GM18867 (cell line): ENCODE results near the gene RALGPS1.
"Not testable (repeated sequence)": the region's sequence is repeated elsewhere in the genome, so short reads cannot be mapped to it uniquely, and the experiment has no call there.

Source experiments
- ATAC-seq: cut with Tn5 transposase; IDR thresholded peaks from one replicate; pipeline ENCODE4 v1.9.1; 2021; ENCODE audit warnings: mild to moderate bottlenecking, moderate library complexity; ENCODE audit not compliant: unreplicated experiment

Gene RALGPS1

DNA sequence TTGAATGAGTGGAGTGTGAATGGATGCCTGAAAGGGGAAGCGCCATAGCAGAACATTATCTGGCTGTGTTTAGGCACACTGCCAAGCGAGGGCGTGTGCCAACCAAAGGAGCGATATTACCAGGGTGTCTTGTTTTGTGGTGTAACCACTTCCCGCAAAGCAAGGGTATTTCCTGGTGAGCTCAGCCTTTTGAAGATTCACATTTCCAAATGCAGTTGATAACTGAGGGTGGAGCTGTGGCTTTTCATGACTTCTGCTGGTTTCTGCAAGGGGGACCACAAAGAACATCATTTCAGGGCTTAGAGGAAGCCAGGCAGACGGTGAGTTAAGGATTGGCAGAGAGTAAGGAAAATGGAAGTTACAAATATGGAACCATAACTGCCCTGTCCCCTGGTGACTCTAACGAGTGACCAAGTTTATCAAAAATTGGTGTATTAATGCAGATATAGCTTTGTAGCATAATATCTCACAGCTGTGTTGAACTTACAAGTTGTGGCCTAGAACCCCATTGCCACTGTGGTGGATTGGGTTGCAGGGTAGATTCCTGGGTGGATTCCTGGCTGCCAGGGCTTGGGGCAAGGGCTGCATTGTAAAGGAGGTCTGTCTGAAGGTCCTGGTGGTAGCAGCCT is 71.4 kb downstream of the RALGPS1 start:
- ATAC-seq = peak; percentile 76

DNA sequence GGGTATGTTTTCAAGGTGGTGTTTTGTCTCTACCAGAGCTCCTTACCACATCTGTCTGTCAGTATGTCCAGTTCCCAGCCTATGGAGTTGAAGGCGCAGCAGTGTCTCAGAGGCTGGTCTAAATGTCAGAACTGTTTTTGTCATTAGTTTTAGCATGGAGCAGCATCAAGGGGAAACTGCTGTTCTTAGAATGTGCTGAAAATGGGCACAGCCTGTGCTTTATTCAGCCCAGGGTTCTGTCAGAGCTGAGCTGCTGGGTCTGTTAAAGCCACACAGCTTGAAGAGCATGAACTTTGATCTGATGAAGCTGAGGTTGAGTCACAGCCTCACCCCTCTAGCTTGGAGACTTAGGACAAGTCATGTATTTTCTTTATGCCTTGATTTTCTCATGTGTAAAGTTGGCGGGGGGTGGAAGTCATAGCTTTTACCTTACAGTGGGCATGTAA is 71.9 kb downstream of the RALGPS1 start:
- ATAC-seq = no peak

DNA sequence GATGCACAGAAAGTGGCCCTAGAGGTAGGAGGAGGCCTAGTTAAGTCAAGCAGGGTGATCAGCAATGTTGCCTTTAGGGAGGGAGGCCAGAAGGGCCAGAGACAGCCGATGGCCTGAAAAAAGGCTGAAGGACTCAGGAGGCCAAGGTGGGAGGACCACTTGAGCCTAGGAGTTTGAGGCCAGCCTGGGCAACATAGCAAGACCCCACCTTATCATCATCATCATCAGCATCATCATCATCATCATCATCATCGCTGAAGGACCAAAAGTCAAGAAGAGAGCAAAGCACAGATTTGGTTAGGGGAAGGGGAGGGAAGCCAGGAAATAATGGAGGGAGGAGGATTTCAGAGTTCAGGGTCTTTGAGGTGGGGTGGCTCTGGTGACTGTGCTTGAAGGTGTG is 74.3 kb downstream of the RALGPS1 start:
- no peak for ATAC-seq

DNA sequence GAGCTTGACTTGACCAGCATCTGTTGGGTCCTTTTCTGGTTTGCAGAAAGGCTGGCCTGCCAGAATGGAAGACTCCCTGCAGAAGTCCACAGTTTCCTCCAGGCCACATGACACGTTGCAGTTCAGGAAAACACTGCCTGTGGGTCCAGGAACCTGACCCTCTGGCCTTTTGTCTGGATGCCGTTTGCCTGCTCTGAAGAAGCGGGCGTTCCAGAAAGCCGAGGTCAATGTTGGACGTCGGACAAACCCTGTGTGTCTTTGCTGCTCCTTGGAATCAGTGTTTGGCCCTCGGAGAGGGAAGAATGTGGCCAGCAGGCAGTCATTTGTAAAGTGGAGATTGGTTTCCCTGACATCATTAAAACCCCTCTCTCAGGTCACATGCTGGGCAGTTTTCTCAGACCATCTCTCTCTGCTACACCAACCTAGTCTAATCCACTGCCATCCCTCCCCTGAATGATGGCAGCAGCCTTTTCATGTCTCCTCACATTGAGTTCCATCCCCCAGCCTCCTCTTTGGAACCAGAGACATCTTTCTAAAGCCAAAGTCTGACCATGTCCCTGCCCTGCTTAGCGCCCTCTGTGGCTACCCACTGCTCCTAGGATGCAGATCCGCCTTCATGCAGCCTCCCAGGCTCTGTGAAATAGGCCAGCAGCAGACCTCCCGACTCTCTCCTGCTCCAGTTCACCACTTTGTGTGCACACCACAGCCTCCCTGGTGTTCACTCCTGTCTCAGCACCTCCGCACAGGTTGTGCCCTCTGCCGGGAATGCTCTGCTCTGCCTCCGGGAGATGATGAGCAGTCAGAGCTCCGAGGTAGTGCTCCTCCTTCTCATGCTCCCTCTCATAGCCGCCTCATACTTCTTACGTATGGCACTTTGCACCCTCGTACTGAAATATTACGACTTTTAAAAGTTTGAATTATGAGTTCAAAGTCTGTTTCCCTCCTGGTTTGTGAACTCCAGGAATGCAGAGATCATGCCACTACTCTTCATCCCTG is 75.6 kb downstream of the RALGPS1 start:
- ATAC-seq = no peak

DNA sequence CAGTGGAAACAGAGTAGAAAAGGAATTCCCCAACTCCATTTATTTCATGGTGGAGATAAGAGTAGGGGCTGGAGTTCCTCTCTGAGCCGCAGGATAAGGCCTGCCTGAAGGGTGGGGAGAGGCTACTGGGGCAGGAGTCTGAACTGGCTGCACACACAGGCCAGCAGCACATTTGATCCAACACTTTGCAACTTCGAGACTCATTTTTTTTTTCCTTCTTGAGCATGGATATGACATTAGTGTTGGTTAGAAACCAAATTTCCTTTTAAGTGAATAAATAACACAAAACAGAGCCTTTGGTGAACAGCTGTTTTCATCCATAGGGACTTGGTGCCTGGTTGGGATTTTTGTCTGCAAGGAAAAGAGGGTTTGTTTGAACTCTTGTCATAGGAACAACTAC is 76.6 kb downstream of the RALGPS1 start:
- ATAC-seq = no peak

DNA sequence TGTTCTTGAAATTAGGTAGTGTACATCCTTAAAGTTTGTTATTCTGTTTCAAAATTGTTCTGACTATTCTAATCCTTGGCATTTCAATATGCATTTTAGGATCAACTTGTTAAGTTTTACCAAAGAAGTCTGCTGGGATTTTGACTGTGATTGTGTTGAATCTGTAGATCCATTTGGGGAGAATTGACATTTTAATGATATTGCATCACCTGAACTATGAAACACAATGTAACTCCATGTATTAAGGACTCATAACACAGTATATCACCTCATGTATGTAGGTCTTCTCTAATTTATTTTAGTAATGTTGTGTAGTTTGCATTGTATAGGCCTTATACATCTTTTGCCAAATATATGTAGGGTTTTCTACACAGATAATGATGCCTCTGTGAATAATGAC is 77.8 kb downstream of the RALGPS1 start:
- no peak for ATAC-seq

DNA sequence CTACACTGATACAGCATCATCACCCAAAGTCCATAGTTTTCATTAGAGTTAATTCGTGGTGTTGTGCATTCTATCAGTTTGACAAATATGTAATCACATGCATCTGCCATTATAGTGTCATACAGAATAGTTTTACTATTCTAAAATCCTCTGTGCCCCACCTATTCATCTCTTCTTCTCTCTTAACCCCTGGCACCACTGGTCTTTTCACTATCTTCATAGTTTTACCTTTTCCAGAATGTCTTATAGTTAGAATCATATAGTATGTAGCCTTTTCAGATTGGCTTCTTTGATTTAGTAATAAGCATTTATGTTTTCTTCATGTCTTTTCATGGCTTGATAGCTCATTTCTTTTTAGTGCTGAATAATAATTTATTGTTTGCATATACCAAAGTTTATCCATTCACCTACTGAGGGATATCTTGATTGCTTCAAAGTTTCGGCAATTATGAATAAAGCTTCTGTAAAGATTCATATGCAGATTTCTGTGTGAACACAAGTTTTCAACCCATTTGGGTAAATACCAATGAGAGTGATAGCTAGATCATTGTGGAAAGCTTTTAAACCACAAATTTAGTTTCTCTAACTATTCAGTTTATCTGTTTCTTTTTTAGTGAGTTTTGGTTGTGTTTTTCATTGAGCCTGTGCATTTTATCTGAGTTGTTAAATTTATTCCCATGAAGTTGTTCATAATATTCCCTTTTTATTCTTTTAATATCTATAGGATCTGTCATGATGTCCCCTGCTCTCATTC is 84.9 kb downstream of the RALGPS1 start:
- no peak for ATAC-seq

DNA sequence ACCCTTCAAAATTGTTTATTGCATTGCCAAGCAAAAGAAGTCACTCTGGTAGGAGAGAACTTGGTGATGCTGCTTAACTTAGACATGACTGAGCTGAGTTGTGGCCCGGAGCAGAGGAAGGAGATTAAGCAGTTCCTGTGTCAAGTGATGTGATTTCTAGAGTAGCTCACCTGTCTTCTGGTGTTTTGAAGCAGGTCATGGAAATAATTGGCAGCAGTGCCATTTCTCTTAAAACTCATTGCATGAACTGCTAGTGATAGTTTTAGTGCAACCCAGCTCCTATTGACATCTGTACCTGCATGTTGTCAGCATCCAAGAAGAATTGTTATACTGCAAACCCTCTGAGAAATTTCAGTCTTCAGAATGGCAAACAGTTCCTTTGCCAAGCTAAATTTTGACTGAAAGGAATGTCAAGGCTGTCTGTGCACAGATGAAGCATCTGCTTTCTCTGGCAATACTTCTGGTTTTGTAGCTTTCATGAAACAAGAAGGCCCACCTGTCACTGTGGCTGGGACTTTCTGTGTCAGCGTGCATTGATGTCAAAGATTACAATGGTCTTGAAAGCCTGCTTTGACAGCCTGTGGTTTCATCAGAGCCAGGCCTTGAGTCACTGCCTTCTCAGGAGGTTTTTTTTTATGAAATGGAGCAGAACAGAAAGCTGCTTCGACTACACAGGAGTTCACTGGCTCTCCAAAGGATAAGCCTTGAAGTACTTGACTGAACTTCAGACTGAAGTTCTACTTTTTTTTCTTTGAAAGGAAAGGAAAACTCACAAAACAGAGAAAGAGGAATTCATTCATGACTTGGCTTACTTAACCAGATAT is 90.6 kb downstream of the RALGPS1 start:
- peak; percentile 91 for ATAC-seq

DNA sequence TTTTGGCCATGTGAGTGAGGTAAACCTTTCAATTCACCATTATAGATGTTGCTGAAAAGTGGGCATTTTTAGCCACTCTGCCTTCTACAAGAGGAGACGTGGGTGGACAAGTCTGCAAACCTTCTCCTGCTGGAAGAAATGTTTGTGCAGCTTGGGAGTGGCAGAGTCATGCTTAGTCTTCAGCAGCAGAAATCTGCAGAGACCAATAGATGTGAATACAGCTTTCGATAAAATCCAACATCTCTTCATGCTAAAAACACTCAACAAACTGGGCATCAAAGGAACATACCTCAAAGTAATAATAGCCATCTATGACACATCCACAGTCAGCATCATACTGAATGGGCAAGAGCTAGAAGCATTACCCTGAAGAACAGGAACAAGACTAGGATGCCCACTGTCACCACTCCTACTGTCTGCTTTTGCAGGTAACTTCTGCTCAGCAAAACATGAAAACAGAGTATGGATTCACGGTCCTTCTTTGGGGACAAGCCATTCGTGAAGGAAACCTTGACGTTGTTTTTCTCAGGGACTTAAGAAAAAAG is 91.3 kb downstream of the RALGPS1 start:
- ATAC-seq = no peak

DNA sequence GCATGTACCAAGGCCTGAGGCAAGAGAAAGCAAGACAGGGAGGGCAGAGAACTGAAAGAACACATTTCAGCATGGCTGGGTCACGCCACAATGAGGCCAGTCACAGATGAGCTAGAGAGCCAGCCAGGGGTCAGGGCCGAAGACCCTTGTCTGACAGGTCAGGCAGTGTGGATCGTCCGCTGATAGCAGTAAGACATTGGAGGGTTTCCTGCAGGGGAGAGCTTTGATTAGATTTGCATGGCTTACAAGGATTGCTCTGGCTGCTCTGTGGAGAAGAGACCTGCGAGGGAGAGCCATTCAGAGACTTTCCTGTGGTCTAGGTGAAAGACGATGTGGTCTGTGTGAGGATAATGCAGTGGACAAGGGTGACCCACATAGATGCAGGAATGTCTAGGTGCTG is 93.1 kb downstream of the RALGPS1 start:
- ATAC-seq = no peak

DNA sequence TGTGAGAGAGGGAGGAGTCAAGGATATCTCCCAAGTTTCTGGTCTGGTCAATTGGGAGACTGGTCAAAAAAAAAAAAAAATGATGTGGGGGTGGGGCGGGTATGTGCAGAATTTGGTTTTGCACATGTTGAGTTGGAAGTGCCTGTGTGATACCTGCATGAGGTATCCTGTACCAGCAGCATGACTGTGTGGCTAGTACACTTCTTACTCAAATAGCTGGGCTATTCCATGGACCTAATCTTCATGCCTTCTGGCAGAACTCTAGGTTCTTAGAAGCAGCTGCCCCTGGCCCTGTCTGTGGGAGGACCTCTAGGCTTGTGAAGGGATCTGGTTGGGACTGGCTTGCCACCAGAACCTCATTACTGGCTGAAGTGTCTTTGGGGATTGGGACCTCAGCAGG is 93.5 kb downstream of the RALGPS1 start:
- no peak for ATAC-seq

DNA sequence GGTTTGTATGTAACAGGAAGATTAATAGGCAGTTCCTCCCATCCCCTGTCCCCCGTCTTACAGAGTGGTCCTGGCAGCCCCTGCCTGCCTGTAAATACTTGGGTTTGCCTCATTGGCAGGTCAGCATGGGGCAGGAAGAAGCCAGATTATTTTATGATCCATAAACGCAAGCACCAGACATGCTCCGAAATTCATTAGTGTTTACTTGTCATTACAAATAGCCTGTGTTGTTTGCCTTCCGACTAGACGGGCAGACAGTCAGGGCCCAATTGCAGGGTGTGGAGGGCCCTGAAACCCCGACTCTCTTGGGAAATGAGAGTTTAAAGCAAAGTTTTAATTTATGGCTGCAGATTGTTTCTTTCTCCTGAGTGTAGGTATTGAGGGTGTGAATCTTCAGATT is 97.2 kb downstream of the RALGPS1 start:
- ATAC-seq = no peak

DNA sequence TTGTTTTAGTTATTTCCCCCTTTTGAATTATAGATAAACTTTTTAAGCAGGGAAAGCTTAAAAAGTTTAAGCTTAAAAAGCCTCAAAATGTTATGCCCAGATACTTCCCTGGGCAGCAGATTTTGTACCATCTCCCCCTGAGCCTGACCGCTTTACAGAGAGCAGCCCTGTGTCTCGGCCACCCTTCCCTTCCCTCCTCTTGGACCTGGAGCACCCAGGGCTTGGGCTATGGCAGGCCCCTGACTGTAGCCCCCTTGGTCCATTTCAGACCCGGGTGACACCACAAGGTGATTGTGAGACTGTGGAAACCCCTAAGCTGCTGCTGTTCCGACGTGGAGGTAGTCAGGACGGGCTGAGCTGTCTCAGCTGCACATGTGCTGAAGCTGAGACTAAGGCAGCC is 97.7 kb downstream of the RALGPS1 start:
- no peak for ATAC-seq

DNA sequence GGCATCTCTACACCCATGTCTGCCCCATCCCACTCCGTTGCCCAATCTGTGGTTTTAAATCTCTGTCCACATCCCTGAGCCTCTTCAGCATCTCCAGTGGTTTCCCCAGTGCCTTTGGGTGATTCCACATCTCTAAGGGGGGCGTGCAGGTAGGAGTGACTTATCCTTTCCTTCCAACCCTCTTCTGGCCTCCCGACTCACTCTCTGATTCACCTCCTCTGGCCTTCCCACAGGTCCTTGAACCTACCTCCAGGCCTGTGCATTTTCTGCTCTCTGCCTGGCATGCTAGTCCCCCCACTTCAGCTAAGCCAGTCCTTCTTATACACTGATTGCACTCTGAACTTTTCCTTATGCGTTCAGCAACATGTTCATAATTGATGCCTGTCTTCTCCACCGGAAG is 99.0 kb downstream of the RALGPS1 start:
- no peak for ATAC-seq

DNA sequence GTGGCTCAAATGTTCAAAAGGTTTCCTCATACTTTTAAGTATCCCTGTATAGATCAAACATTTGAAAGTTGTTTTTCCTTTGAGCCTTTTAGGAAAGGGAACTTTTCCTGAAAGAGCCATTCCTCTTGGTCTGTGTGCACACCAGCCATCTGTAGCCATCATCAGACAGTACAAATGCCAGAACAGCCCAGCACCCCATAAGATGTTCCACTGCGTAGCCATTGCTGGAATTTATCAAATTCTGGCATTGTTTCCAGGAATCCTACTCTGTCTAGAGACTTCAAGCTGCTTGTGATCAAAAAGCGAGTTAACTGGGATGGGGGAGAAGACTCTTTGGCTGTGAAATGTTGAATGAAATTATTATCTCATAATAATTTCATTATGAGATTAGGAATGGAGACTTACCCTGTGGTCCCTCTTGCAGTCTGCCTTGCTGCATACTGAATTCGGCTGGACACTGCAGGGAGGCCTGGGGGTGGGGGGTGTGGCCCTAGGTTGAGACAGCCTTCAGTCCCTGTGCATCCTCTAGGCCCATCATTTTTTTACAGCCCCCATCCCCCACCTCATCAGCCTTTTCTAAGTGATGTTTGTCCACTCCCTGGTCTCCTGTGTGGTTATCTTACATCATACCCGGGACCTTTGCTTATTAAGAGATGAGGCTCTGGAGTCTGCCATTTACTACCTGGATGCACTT is 99.8 kb downstream of the RALGPS1 start:
- no peak for ATAC-seq

DNA sequence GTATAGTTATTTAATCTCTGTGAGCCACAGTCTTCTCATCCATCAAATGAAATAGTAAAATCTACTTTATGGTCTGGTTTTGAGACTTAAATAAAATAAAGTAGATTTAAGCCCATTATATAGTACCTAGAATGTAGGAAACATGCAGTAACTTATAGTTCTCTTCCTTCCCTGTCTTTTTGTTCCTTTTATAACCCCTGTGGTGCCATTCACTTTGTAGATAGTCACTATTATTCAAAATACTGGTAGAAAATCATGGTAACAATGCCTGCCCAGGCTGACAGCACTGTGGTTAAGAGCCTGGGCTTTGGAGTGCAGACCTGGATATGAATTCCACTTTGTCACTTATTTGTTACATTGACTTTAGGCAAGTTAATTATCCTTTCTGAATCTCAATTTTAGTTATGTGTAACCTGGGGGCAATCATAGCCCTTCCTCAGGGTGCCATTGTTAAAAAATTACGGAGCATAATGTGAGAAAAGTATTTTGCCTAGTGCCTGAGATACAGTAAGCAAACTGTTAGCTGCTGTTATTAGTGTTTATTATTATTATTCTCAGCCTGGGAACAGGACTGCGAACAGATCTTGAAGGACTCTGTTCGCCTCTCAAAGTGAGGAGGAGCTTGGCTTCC is 100.4 kb downstream of the RALGPS1 start:
- no peak for ATAC-seq

DNA sequence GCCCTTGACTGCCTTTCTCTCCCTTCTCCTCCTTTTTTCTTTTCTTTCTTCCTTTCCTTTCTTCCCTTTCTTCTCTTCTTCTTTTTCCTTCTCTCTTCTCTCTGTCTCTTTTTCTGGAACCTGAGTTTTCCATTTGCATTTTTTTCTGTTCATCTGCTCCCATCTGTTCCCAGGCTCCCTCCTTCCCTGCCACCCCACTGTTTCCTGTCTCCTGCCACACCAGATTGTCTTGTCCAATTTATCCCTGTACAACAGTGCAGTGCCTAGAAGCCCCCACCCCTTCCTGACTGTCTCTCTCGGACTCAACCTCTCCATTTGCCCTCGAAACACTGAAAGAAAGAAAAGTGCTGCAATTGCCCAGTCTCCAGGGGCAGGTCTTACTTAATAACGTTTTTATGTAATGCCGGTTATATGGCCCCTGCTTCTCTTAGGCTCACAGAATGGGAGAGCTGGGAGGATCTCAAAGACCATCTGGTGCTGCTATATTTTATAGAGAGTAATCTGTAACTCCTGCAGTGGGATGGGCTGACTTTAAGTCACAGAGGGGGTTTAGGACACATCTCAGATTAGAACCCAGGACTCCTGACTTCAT is 101.4 kb downstream of the RALGPS1 start:
- ATAC-seq = no peak

DNA sequence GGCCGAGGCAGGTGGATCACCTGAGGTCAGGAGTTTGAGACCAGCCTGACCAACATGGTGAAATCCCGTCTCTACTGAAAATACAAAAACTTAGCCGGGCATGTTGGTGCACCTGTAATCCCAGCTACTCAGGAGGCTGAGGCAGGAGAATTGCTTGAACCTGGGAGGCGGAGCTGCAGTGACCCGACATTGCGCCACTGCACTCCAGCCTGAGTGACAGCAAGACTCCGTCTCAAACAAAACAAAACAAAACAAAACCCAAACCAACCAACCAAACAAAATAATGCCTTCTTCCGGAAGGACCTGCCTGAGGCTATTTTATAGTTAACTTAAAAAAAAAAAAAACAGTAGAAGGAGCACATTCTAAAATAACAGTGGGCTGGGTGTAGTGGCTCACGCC is 103.4 kb downstream of the RALGPS1 start:
- not testable (repeated sequence) for ATAC-seq

DNA sequence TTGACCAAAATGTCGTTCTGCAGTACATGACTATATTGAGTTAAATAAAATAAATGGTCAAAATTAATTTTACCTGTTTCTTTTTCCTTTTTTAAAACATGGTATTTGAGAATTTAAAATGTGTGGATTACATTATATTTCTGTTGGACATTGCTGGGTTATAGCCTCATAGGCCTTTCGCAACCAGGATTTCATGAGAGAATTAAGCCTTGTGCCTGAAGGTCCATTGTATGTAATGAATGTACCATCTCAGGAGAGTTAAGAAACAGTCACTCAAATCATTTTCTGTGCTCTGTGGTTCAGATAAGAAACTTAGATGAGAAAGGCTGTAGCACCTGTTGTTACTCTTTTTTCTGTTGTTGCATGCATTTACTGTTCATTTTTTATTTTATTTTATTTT is 104.4 kb downstream of the RALGPS1 start:
- no peak for ATAC-seq
